ENCODE results near the gene HLA-DQA1.

GRCh38 chr6:32607988-32608298, 29.3 kb upstream of the HLA-DQA1 start:
- no peak for TF ChIP-seq CTCF (conservative IDR thresholded peaks at IDR 0.05 in 1 of 2, IDR thresholded peaks at IDR 0.05 in 1 of 2; ENCODE audit: low read depth in 1 of 2, low read length in 2 of 2)
- no peak for TF ChIP-seq EZH2 (IDR thresholded peaks at IDR 0.05; ENCODE audit: low read length, missing control alignments)
